WERI-Rb-1 (cell line): ENCODE measurements around the gene PSMD5.

ENCODE experiments used
- DNase-seq: peaks from one replicate; pipeline ENCODE4 v3.0.0-alpha.2; 2020
- H3K27ac ChIP-seq: fragments of 250-450 bp; sonication (Bioruptor Pico); 2 replicates; pipeline ENCODE4 v1.5.1; 2020; ENCODE audit warnings: mild to moderate bottlenecking, moderate library complexity
- H3K27me3 ChIP-seq: fragments of 250-450 bp; sonication (Bioruptor Pico); 2 replicates; pipeline ENCODE4 v1.5.1; 2021; ENCODE audit warnings: mild to moderate bottlenecking, low read depth, moderate library complexity; ENCODE audit not compliant: insufficient read depth, severe bottlenecking
- H3K36me3 ChIP-seq: fragments of 250-450 bp; sonication (Bioruptor Pico); 2 replicates; pipeline ENCODE4 v1.5.1; 2020; ENCODE audit warnings: mild to moderate bottlenecking, moderate library complexity
- H3K4me3 ChIP-seq: 2 replicates; pipeline ENCODE4 v1.5.1; 2011; ENCODE audit warnings: low read depth, mild to moderate bottlenecking, control low read depth, low read length
- H3K9me3 ChIP-seq: fragments of 250-450 bp; sonication (Bioruptor Pico); 2 replicates; pipeline ENCODE4 v1.5.1; 2021; ENCODE audit warnings: mild to moderate bottlenecking, moderate library complexity; ENCODE audit not compliant: severe bottlenecking
- CTCF ChIP-seq: IDR thresholded peaks from 2 replicates; pipeline ENCODE4 v1.5.1; 2011; ENCODE audit warnings: low read depth, mild to moderate bottlenecking, control low read depth, inconsistent platforms, low read length

Gene PSMD5

GRCh38 chr9:120856700-120857099, 14.0 kb upstream of the PSMD5 start:
- no peaks in the 10 kb centered on the region for H3K27me3 ChIP-seq
- peaks cover 73% of the 10 kb centered on the region for H3K36me3 ChIP-seq
- no peak for TF ChIP-seq CTCF
- no peak overlapping the region for H3K4me3 ChIP-seq
- no peak overlapping the region for H3K27ac ChIP-seq
- no peak for DNase-seq
- no peaks in the 10 kb centered on the region for H3K9me3 ChIP-seq

DNA sequence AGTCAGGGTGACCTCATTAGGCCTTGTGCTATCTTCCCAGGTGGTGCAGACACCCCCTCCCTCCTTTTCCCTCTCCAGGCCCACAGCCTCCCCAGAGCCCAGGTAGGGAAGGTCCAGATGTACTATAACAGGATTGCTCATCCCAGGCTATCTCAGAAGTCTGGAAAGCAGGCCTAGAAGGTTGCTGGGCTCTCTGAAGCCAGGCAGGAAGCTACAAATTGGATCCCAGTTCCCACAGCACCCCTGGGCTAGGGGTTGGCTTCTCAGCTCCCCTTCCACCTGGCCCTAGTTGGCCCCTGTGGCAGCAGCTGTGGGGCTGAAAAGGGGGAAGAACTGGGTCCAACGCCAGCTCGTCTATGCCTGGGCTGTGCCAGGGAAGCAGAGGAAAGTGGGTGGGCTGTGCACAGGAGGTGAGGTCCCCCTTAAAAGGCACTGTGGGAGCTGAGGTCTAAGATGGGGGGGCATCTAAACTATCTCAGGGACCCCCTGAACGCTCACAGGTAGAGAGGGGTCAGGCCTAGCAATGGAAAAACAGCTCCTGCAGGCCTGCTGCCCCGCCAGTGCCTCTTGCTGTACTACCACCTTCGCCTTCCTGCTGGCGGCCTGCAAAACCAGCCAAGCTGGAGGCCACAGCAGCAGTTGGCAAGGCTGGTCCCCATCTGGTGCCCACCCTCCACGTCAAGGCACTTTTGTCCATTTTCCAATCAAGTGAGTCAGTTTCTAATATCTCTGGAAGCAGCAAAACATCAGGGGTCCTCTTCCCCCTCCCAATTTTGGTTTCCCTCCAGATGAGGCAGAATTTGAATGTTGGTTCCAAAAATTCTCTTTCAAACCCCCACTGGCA, 13.3 kb upstream of the PSMD5 start:
- Histone ChIP-seq H3K9me3 (no peaks in the 10 kb centered on the region), H3K36me3 (peaks cover 66% of the 10 kb centered on the region), H3K27me3 (no peaks in the 10 kb centered on the region), H3K4me3 (no peak overlapping the region), H3K27ac (0 out of 2 replicates have a peak overlapping the region, but pooled peaks have one; percentile 10)
- DNase-seq, result no peak
- no peak for TF ChIP-seq CTCF

- TF ChIP-seq CTCF, result no peak
- H3K36me3 ChIP-seq, result peaks cover 53% of the 10 kb centered on the region
- H3K4me3 ChIP-seq, result no peak overlapping the region
- no peaks in the 10 kb centered on the region for H3K9me3 ChIP-seq
- H3K27me3 ChIP-seq, result no peaks in the 10 kb centered on the region
- no peak for DNase-seq
- no peak overlapping the region for H3K27ac ChIP-seq
Observed at GRCh38 chr9:120854596-120855327, 12.0 kb upstream of the PSMD5 start.

GRCh38 chr9:120853198-120853597, 10.5 kb upstream of the PSMD5 start:
- no peaks in the 10 kb centered on the region for H3K9me3 ChIP-seq
- no peak overlapping the region for H3K4me3 ChIP-seq
- H3K27ac ChIP-seq, result no peak overlapping the region; the same call in 1 of the 2 replicates
- peaks cover 40% of the 10 kb centered on the region for H3K36me3 ChIP-seq
- DNase-seq, result no peak
- TF ChIP-seq CTCF, result no peak
- H3K27me3 ChIP-seq, result no peaks in the 10 kb centered on the region

DNA sequence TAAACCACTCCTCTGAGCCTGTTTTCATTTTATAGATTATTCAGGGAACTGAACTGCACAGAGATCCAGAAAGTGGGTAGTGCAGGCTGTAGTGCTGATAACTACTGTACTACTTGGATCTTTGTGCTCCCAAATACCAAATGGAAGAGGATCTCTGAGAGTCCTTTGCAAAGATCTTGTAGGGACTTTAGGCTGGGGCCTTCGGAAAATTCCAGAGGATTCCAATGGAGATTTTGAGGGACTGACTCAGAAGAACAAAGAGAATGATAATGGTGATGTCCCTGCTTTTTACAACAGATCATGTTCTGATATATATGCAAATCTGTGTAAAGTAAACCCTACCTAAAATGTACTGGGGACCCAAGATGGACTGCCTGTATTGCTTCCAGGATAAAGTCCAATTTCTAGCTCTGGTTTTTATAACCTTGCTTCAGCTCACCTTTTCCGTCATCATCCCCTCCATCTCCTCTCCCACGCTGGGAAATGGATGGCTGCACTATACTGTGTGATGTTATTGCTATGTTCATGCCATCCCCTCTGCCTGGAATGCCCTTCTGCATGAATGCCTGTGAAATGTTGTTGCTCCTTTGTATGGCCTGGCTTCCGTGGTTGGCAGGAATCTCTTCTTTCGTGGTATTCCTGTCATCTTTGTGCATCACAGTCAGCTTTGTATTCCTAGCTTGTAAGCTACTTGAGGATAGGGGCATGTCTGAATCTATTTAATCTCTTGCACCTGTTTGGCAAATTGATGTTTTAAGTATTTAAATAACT, 9.7 kb upstream of the PSMD5 start:
- no peaks in the 10 kb centered on the region for H3K27me3 ChIP-seq
- H3K36me3 ChIP-seq, result peaks cover 32% of the 10 kb centered on the region
- H3K27ac ChIP-seq, result peak overlapping the region; percentile 49; the same call in 1 of the 2 replicates
- H3K9me3 ChIP-seq, result no peaks in the 10 kb centered on the region
- no peak for DNase-seq
- no peak for TF ChIP-seq CTCF
- no peak overlapping the region for H3K4me3 ChIP-seq
